Progenitor cell of endocrine pancreas (in vitro differentiated cells): Measurements from ENCODE around the gene FAM3B. TPM values are rescaled to one million over a fixed set of nuclear protein-coding genes. Genes with fewer than 3 reads are reported as not detected.

Experiments
- DNase-seq: peaks from one replicate; pipeline ENCODE4 v3.0.0; 2021; ENCODE audit warnings: low spot score; ENCODE audit not compliant: unreplicated experiment
- H3K27ac Mint-ChIP-seq: 2 replicates; pipeline ENCODE4 v1.8.0; 2021; ENCODE audit warnings: mild to moderate bottlenecking, moderate library complexity, mixed read lengths
- H3K27me3 Mint-ChIP-seq: 2 replicates; pipeline ENCODE4 v1.8.0; 2021; ENCODE audit warnings: mixed read lengths
- H3K36me3 Mint-ChIP-seq: 2 replicates; pipeline ENCODE4 v1.8.0; 2022; ENCODE audit warnings: mixed read lengths; ENCODE audit not compliant: insufficient read depth
- H3K4me1 Mint-ChIP-seq: 2 replicates; pipeline ENCODE4 v1.8.0; 2021; ENCODE audit warnings: low read depth, mixed read lengths
- H3K4me3 Mint-ChIP-seq: 2 replicates; pipeline ENCODE4 v1.8.0; 2021; ENCODE audit warnings: low read depth, mild to moderate bottlenecking, moderate library complexity, mixed read lengths
- H3K9me3 Mint-ChIP-seq: 2 replicates; pipeline ENCODE4 v1.8.0; 2021; ENCODE audit warnings: low read depth, mixed read lengths
- total RNA-seq: library from RNA; stranded (reverse); gene quantifications from 2 replicates; pipeline ENCODE4 v1.2.1, GENCODE V29; 2021
- TF ChIP-seq, protein P1 (sequence below): fragments of 200-600 bp; sonication (generic); IDR thresholded peaks from one replicate; pipeline ENCODE4 v1.5.0; 2021; ENCODE audit warnings: antibody characterized with exemption, mild to moderate bottlenecking; ENCODE audit not compliant: unreplicated experiment

FAM3B gene
- total RNA-seq, 1 donor from 2014 or later, result 8.2 TPM

- Mint-ChIP-seq H3K27me3 (peaks cover 10% of the 10 kb centered on the region), H3K27ac (no peak overlapping the region), H3K9me3 (no peaks in the 10 kb centered on the region), H3K36me3 (no peaks in the 10 kb centered on the region), H3K4me3 (no peak overlapping the region), H3K4me1 (peaks cover 20% of the 10 kb centered on the region)
- TF ChIP-seq, protein P1, sequence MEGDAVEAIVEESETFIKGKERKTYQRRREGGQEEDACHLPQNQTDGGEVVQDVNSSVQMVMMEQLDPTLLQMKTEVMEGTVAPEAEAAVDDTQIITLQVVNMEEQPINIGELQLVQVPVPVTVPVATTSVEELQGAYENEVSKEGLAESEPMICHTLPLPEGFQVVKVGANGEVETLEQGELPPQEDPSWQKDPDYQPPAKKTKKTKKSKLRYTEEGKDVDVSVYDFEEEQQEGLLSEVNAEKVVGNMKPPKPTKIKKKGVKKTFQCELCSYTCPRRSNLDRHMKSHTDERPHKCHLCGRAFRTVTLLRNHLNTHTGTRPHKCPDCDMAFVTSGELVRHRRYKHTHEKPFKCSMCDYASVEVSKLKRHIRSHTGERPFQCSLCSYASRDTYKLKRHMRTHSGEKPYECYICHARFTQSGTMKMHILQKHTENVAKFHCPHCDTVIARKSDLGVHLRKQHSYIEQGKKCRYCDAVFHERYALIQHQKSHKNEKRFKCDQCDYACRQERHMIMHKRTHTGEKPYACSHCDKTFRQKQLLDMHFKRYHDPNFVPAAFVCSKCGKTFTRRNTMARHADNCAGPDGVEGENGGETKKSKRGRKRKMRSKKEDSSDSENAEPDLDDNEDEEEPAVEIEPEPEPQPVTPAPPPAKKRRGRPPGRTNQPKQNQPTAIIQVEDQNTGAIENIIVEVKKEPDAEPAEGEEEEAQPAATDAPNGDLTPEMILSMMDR, result no peak
- DNase-seq, result no peak
Measured at GRCh38 chr21:41326414-41327080, 9.9 kb downstream of the FAM3B start.

- Mint-ChIP-seq H3K27ac (no peak overlapping the region), H3K36me3 (peaks cover 1% of the 10 kb centered on the region), H3K9me3 (peaks cover 4% of the 10 kb centered on the region), H3K4me1 (peaks cover 11% of the 10 kb centered on the region), H3K4me3 (no peak overlapping the region), H3K27me3 (peaks cover 10% of the 10 kb centered on the region)
- TF ChIP-seq, protein P1, result no peak
- no peak for DNase-seq
Measured at GRCh38 chr21:41327753-41328152, 11.2 kb downstream of the FAM3B start.

- no peak overlapping the region for H3K27ac Mint-ChIP-seq
- DNase-seq, result no peak
- peaks cover 1% of the 10 kb centered on the region for H3K36me3 Mint-ChIP-seq
- H3K9me3 Mint-ChIP-seq, result peaks cover 14% of the 10 kb centered on the region
- no peak overlapping the region for H3K4me3 Mint-ChIP-seq
- TF ChIP-seq, protein P1, result no peak
- H3K4me1 Mint-ChIP-seq, result peaks cover 3% of the 10 kb centered on the region
- H3K27me3 Mint-ChIP-seq, result peaks cover 5% of the 10 kb centered on the region
Measured at GRCh38 chr21:41328660-41329607, 12.3 kb downstream of the FAM3B start.

GRCh38 chr21:41333752-41334151 lies 17.2 kb downstream of the FAM3B start:
- H3K36me3 Mint-ChIP-seq, result peaks cover 1% of the 10 kb centered on the region
- no peaks in the 10 kb centered on the region for H3K27me3 Mint-ChIP-seq
- DNase-seq, result no peak
- TF ChIP-seq, protein P1, result no peak
- no peaks in the 10 kb centered on the region for H3K4me1 Mint-ChIP-seq
- peaks cover 19% of the 10 kb centered on the region for H3K9me3 Mint-ChIP-seq
- H3K4me3 Mint-ChIP-seq, result no peak overlapping the region
- H3K27ac Mint-ChIP-seq, result no peak overlapping the region

DNA sequence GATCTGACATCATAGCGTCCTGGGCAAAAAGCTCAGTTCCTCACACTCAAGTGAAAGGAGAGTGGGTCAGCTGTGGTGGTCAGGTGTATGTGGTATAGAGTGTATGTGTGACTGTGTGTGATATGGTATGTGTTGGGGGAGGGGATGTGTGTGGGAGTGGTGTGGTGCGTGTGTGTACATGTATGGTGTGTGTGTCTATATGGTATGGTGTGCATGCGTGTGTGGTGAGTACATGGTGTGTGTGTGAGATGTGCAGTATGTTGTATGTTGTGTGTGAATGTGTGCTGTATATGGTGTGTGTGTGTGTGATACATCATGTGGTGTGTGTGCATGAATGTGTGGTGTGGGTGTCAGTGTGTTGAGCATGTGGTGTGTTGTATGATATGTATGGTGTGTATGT lies 20.9 kb downstream of the FAM3B start:
- Mint-ChIP-seq H3K27ac (no peak overlapping the region), H3K27me3 (no peaks in the 10 kb centered on the region), H3K4me1 (no peaks in the 10 kb centered on the region), H3K36me3 (peaks cover 4% of the 10 kb centered on the region), H3K9me3 (peaks cover 23% of the 10 kb centered on the region), H3K4me3 (no peak overlapping the region)
- TF ChIP-seq, protein P1, result no peak
- DNase-seq, result no peak
